Bone marrow (tissue), 2 donors: ENCODE data around the gene PAPSS1.

Experiments
- DNase-seq, 2 donors: peaks; one replicate each; lab custom pipeline; 2025; lab: John Stamatoyannopoulos, UW

PAPSS1 gene

DNA sequence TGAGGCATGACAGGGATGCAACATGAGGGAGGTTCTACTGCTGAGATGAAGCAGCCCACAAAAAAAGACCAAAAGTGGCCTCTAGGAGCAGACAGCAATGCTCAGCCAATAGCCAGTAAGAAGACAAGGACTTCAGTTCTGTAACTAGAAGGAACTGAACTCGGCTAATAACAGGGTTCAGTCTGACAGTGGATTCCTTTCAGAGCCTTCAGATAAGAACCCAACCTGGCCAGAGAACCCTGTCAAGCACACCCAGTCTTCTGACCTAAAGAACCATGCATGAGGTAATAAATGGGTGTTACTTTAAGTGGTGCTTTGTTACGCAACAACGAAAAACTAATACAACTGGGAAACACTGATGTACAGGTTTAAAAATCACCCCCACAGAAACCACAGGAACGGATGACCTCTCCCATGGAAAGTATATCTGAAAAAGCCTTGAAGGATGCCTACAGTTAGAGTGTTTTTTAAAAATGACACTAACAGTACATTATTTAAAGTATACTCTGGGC lies 94.6 kb downstream of the PAPSS1 start:
- no peak for DNase-seq

DNA sequence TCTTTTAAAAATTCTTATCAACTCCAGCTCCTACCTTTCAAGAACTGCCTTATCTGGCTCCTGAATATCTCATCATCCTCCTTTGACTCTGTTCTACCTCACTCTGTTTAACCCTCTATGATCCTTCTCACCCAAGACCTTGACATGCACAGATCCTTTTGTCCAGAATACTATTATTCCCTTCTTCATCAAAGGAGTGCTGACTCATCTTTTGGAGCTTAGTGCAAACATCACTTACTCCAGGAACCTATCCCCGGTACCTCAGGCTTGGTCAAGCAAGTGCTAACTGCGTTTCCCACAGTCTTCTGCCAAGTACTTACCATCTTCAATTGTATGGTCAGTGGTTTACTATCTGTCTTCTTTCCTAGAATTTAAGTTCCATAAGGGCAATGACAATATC lies 96.0 kb downstream of the PAPSS1 start:
- no peak for DNase-seq

DNA sequence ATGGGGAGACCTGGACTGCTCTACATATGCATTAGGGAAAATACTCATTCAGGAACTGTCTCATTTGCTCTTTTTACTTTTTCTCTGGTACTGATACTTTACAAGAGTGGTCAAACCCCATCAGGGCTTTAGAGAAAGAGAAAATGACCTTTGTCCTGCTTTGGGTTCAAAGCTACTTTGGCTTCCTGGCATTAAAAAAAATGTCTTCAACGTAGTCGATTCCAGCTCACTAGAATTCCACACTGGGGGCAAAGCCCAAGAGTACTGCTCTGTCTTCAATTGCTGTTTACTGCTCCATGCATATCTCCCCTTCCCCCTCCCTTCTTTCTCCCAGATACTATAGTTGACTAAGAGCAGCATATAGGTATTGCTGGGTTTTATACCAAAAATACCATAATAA lies 98.0 kb downstream of the PAPSS1 start:
- no peak for DNase-seq

DNA sequence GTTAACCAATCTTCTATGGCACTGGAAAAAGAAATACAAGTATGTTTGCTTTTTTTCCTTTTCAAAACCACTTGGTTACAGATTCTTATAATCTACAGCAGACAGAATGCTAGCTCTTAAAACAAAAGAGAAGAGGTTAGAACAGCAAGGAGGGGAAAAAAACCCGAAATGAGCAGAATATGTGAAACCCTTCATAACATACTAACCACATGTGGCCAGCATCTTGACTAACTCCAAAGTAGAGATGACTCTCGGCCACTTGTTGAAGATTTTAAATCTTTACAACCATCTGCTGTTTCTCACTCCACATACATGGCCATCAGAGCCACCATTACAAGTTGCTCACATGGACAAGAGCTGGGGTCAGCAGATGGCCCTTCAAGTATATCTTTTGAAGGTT lies 100.3 kb downstream of the PAPSS1 start:
- no peak for DNase-seq

DNA sequence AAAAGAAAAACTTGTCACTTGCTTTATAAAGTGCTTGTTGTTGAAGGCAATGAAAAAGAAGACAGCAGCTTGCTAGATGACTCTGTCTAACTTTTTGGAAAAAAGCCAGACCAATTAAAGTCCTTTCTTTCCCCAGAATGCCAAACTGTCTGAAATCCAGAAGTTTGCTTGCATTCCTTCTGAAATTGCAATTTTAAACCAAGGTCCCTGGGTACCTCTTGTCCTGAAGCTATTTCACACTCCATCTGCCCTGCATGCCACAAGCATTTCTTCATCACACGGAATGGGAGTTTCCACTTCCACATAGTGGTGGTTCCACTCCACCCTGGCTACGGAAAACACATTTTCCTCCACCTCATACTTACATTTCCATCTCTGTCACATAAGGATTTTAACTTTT lies 101.0 kb downstream of the PAPSS1 start:
- DNase-seq, result no peak

DNA sequence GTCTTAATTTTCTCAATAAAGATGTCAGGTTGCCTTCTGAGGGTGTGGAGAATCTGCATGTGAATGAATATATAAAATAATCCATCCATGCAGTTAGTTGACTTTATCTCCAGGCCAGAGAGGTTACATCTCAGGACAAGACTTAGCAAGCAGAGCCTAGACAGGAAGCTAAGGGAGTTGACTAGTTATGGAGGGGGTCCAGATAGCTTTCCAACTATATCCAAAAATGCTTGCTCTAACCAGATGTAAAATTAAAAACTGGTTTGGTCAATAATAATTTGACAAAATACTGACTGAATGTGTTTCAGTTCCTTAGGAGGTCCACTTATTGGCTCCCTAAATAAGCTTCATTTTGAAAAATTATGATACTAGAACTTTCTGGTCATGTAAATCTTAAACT lies 101.4 kb downstream of the PAPSS1 start:
- no peak for DNase-seq

DNA sequence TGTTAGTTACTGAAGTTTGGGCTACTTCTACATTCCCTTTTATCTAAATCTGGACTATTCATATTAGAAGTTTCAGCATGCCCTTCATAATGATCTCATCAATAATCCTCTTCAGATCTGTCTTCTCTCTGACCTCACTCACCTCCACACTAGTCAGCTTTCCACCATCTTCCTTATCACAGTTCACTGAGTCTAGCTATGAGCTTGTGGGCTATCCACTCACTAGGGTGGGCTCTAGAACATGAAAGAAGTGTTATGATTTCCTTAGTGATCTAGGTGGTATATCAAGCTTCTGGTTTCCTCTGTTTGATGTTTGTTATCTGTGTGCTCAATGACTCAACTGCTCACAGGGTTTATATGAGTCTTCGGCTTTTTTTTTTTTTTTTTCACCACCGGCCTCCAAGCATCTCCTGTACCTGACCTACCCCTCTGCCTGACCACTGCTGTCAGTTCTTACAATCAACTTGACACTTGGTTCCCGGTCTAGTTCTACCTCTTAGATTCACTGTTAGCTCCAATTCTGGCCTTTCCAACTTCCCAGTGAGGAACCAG lies 103.1 kb downstream of the PAPSS1 start:
- DNase-seq, result no peak

DNA sequence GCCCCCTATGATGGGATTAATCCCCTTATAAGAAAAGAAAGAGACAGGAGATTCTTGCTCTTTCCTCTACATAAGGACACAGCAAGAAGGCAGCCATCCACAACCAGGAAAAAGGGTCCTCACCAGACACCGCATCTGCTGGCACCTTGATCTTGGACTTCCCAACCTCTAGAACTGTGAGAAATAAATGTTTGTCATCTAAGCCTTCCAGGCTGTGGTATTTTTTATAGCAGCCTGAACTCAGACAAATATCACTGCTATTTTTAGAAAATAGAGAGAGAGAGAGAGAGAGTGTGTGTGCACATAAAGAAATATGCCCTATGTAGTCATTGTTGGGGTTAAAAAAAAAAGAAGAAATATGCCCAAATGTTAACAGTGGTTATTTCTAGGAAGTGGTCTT lies 104.2 kb downstream of the PAPSS1 start:
- DNase-seq, result no peak

DNA sequence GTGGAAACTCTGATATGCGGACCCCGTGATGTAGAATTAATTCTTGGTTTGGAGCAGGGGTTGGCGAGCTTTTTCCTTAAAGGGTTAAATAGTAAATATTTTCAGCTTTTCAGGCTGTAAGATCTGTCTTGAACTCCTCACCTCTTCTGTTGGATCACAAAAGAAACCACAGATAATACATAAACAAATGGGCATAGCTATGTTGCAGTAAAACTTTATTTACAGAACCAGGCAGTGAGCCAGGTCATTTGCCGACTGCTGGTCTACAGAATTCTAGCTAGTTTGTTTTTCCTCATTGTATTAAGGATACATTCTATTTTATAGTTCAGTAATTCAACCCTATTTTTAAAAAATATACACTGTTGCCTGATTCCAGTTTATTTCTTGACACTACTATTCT lies 116.6 kb downstream of the PAPSS1 start:
- DNase-seq, result no peak

DNA sequence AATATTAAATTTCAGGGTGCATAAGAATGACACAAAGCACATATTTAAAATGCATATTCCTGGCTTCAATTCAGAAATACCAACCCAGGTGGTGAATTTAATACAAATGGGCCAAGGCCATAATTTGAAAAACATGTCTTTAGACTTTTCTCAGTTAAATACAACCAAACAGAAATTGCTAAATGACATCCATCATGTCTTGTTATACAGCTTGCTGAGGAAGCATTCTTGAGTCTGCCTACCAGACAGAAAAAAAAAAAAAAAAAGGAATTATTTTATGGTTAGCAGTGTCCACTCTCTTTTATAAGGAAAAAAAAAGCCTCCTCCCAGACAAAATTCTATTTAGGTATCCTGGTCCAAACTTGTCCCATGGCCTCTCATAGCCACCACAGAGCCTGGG lies 119.1 kb downstream of the PAPSS1 start:
- no peak for DNase-seq

DNA sequence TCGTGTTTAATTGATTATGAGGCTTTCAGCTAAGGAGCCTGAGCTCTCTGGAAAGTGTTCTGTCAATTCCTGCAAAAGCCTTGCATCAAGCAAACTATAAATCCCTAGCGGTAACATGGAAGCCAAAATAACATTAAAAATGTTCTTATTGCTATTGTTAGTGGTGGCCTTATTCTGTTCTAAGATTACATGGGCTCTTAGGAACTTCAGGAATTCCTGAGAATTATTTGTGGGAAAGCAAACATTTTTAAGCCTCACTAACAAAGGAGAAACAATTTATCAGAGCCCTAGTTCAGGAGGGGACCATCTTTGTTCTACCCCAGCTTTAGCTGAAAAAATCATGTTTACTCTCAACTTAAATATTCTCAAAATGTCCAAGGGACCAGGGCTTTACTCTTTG lies 119.6 kb downstream of the PAPSS1 start:
- DNase-seq, result no peak

DNA sequence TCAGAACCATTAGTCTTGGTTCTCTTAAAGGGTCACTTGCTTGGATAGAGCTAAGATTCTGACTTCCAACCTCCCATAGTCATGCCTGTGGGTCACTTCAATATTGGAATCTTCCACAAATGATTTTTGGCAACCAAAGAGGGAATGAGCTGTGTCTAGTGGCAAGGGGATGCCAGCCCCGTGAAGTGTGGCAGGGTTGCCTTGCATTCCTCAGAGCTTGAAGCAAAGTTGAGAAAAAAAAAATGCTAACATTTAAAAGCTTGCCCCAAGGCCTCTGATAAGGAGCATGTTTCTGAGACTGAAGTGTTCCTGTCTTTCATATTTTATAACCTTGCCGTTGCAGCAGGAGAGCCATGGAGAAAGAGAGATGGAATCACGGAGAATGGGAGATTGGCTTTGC lies 120.2 kb downstream of the PAPSS1 start:
- no peak for DNase-seq

DNA sequence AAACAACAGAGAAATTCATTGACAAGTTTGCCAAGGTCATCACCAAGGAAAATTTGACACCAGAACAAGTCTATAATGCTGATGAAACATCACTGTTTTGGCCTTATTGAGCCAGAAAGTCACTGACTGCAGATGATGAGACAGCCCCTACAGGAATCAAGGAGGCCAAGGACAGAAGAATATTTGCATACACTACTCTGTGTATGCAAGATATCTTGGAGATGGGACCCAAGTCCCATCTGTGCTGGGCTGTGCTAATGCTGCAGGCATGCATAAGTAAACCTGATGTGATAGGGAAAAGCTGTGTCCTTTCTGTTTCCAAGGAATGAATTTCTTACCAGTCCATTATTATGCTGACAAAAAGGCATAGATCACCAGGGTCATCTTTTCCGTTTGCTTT lies 126.8 kb downstream of the PAPSS1 start:
- DNase-seq, result no peak

DNA sequence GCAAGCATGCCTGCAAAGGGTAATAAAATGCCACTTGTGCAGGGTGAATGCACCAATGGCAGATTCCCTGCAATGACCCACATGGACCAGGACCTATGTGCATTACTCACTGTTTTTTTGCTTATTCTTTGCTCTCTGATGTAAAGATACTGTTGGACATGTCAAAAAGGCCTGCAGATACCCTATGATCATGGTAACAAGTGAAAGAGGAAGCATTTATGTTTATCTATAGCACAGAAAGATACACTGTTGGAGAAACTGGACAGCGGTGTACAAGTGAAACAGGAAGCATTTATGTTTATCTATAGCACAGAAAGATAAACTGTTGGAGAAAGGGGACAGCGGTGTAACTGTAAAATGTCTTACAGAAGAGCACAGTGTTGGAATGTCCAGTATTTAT lies 127.5 kb downstream of the PAPSS1 start:
- DNase-seq, result no peak

DNA sequence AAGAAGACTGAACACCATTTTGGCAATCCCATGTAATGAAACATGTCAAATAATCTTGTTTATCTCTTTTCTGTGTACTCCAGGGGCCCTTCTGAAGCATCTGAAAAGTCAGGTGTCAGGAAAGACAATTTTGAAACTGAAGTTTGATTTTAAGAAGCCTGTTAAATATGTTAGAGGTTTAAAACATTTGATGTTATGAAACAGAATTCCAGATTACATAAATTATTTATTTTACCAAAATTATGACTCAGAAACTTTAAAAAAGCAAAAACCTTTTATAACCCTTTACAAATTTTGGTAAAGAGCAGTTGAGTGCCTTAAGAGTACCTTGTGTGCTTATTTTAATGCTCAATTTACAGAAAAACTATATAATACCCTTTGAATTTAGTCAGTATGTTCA lies 130.8 kb downstream of the PAPSS1 start:
- DNase-seq, result no peak

DNA sequence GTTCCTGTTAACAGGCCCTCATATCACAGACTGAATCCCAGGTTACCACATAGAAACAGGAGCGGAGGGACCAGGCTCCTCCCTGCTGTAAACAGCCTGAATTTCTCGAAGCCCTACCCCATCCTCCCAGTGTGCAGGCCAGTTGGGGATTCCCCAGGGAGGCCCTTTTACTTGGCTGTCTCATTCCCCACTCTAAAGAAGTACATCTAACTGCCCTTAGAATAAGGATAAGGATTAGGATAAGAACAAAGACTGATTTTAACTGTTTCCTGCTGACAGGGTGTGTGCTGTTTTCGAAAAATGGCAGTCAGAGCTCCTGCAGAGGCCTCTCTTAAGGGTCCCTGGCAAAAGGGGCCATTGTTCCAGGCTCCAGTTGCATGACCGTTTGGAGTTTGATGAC lies 133.7 kb downstream of the PAPSS1 start:
- DNase-seq, result no peak

DNA sequence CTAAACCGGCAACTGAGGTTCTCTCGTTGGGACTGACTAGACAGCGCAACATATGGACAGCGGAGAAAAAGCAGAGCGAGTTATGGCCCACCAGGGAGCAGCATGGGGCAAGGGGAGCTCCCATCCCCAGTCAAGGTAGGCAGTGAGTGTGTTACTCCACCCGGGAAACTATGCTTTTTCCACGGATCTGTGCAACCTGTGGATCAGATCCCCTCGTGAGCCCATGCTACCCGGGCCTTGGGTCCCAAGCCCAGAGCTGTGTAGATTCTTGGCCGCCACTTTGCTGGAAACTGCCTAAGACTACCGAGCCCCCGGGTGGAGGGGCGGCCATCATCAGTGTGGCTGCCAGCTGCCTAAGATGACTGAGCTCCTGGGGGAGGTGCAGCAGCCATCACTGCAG lies 140.9 kb downstream of the PAPSS1 start:
- no peak for DNase-seq

DNA sequence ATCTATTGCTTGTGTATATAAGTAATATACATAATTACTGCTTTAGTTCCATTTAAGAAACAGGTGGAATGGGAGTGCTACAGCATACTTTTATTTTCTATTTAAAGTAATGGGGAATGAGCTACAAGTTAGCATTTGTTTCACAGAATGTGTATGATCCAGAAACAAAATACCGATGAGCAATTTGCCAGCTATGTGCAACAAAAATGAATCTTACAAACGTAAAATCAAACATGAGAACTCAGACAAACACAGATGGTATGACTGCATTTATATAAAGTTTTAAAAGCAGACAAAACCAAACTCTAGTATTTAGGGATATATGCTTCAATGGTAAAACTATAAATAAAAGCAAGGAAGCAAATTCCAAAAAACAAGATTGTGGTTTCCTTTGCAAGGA lies 141.7 kb downstream of the PAPSS1 start:
- DNase-seq, result no peak

DNA sequence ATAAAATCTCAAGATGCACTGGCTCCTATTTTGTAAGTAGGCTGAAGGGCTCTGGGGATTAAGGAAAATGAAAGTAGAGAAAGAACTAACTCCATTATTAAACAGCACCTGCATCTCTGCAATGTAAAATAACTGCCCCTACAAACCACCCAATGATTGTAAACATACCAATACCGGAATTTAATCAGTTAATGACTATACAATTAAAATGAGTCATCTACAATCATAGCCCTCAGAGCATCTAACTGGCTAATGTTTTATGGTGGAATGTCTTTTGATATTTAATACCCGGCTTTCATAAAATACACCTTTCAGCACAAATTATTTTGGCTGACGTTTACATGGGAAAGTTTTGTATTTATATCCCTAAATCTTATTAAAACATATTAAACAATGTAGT lies 142.3 kb downstream of the PAPSS1 start:
- no peak for DNase-seq

DNA sequence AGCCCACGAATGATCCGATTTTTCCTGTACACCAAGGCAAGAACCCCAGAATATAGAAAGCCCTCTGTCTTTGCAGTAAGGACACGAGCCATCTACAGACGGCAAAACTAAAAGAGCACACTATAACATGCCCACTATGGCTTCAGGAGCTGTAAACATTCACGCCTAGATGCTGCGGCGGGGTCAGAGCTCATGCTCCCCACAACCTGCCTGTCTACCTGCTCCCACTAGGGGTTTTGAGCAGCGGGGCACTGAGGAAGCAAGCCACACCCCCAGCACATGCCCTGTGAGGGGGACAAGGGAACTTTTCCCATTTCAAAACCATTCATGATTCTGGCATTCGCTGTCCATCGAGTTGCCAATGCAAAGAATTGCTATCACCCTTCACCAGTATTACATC lies 144.8 kb downstream of the PAPSS1 start:
- no peak for DNase-seq

DNA sequence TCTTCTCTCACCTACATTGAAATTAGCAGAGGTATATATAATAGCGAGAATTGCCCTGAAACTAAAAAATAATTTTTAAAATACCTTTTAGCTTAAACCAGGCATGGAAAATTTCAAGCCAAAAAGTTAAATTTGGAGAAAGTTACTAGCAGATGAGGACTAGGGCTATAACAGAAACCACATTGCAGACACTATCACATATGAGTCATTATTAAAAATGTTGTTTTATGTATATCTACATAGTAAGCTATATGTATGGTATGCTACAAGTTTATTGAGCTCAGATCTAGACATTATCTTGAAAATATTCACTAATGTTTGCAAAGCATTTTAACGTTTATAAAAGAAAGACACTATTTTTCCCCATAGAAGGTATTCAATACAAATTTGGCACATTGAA lies 147.8 kb downstream of the PAPSS1 start:
- no peak for DNase-seq

DNA sequence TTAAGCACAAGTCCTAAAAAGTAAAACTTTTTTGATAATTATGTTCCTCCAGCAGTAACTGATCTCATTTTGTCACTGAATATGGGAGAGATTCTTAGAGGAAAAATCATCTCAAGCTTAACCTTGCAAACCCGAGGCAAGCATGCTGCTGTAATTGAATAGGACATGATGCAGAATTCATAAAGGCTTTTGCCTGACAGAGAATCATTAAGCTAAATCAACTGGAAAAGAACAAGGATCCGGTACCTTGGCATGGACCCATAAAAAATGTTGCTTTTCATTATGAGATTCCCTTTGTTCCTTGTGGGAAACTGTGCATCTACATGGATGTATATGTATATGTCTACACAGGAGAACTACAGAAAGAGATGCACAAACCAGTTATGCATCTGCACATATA lies 149.1 kb downstream of the PAPSS1 start:
- no peak for DNase-seq

DNA sequence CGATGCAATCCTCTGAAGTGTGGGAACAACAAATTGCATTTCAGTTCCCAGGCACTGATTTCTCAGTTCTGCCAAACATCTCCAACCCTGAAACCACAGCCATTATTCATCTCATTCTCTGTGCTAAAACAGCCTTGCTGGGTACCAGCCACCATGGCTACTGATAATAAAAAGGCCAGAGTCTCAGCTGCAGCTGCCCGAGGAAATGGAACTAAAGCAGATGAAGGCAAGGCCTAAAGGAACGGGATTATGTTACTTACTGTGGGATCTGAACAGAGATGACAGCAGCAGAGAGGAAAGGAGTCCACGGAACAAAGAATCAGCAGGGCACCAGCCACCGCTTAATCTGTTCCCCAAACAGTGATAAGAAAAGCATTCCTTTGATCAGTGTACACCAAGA lies 155.7 kb downstream of the PAPSS1 start:
- no peak for DNase-seq
